Measurements from ENCODE around the gene WDR38. TPM values are rescaled to one million over a fixed set of nuclear protein-coding genes. Genes with fewer than 3 reads are reported as not detected.

Gene WDR38
- total RNA-seq, 1 donor from 2014 or later, result not detected

- Histone ChIP-seq H4K20me1 (ENCODE audit: insufficient read depth, low read length) (peaks cover 44% of the 10 kb centered on the region), H3K4me3 (ENCODE audit: insufficient read depth, low read depth, low read length) (no peak overlapping the region), H3K79me2 (ENCODE audit: insufficient read depth, low read length) (peaks cover 11% of the 10 kb centered on the region), H3K9ac (ENCODE audit: low read length) (no peak overlapping the region), H3K4me1 (ENCODE audit: insufficient read depth, low read length) (no peaks in the 10 kb centered on the region), H3K36me3 (ENCODE audit: insufficient read depth, low read length) (peaks cover 31% of the 10 kb centered on the region), H3K27me3 (ENCODE audit: insufficient read depth, low read length) (no peaks in the 10 kb centered on the region), H3K4me2 (ENCODE audit: low read length) (no peak overlapping the region), H2AFZ (ENCODE audit: low read depth, low read length) (no peak overlapping the region), H3K9me3 (ENCODE audit: insufficient read depth, low read depth, low read length) (no peaks in the 10 kb centered on the region), H3K27ac (ENCODE audit: low read depth, low read length) (no peak overlapping the region)
- no peaks in the 10 kb centered on the region for H3K4me1 Mint-ChIP-seq (ENCODE audit: low read depth, unreplicated experiment)
- DNase-seq (ENCODE audit: low read depth) (no peak), FAIRE-seq (no peak)
- H3K36me3 Mint-ChIP-seq (ENCODE audit: low read depth, unreplicated experiment), result peaks cover 14% of the 10 kb centered on the region
- no peaks in the 10 kb centered on the region for H3K9me3 Mint-ChIP-seq (ENCODE audit: unreplicated experiment)
- H3K4me3 Mint-ChIP-seq (ENCODE audit: unreplicated experiment), result no peak overlapping the region
- no peaks in the 10 kb centered on the region for H3K27me3 Mint-ChIP-seq (ENCODE audit: low read depth, unreplicated experiment)
- H3K27ac Mint-ChIP-seq (ENCODE audit: unreplicated experiment), result no peak overlapping the region
- TF ChIP-seq CTCF (IDR thresholded peaks at IDR 0.05; ENCODE audit: insufficient read depth, low read depth, low read length) (no peak), EZH2 (IDR thresholded peaks at IDR 0.05; ENCODE audit: insufficient read depth, low read length) (no peak)
Measured at GRCh38 chr9:124880501-124880900, 27.2 kb downstream of the WDR38 start.

- DNase-seq (ENCODE audit: low read depth), result no peak
- no peaks in the 10 kb centered on the region for H3K4me1 Mint-ChIP-seq (ENCODE audit: low read depth, unreplicated experiment)
- Histone ChIP-seq H3K27ac (ENCODE audit: low read depth, low read length) (no peak overlapping the region), H3K79me2 (ENCODE audit: insufficient read depth, low read length) (peaks cover 7% of the 10 kb centered on the region), H3K36me3 (ENCODE audit: insufficient read depth, low read length) (peaks cover 28% of the 10 kb centered on the region), H3K4me2 (ENCODE audit: low read length) (no peak overlapping the region), H3K4me1 (ENCODE audit: insufficient read depth, low read length) (no peaks in the 10 kb centered on the region), H3K27me3 (ENCODE audit: insufficient read depth, low read length) (no peaks in the 10 kb centered on the region), H3K9me3 (ENCODE audit: insufficient read depth, low read depth, low read length) (no peaks in the 10 kb centered on the region), H4K20me1 (ENCODE audit: insufficient read depth, low read length) (peaks cover 37% of the 10 kb centered on the region), H2AFZ (ENCODE audit: low read depth, low read length) (no peak overlapping the region), H3K4me3 (ENCODE audit: insufficient read depth, low read depth, low read length) (no peak overlapping the region), H3K9ac (ENCODE audit: low read length) (no peak overlapping the region)
- no peaks in the 10 kb centered on the region for H3K9me3 Mint-ChIP-seq (ENCODE audit: unreplicated experiment)
- no peak for TF ChIP-seq CTCF (IDR thresholded peaks at IDR 0.05; ENCODE audit: insufficient read depth, low read depth, low read length)
- no peak overlapping the region for H3K4me3 Mint-ChIP-seq (ENCODE audit: unreplicated experiment)
- H3K36me3 Mint-ChIP-seq (ENCODE audit: low read depth, unreplicated experiment), result peaks cover 18% of the 10 kb centered on the region
- no peaks in the 10 kb centered on the region for H3K27me3 Mint-ChIP-seq (ENCODE audit: low read depth, unreplicated experiment)
- no peak for FAIRE-seq
- no peak overlapping the region for H3K27ac Mint-ChIP-seq (ENCODE audit: unreplicated experiment)
Measured at GRCh38 chr9:124881138-124881743, 28.0 kb downstream of the WDR38 start.

GRCh38 chr9:124882231-124882630 lies 29.0 kb downstream of the WDR38 start:
- Histone ChIP-seq H3K4me2 (ENCODE audit: low read length) (no peak overlapping the region), H3K79me2 (ENCODE audit: insufficient read depth, low read length) (no peaks in the 10 kb centered on the region), H3K27ac (ENCODE audit: low read depth, low read length) (no peak overlapping the region), H3K9ac (ENCODE audit: low read length) (no peak overlapping the region), H2AFZ (ENCODE audit: low read depth, low read length) (no peak overlapping the region), H3K27me3 (ENCODE audit: insufficient read depth, low read length) (no peaks in the 10 kb centered on the region), H4K20me1 (ENCODE audit: insufficient read depth, low read length) (peaks cover 27% of the 10 kb centered on the region), H3K4me1 (ENCODE audit: insufficient read depth, low read length) (no peaks in the 10 kb centered on the region), H3K36me3 (ENCODE audit: insufficient read depth, low read length) (peaks cover 19% of the 10 kb centered on the region), H3K4me3 (ENCODE audit: insufficient read depth, low read depth, low read length) (no peak overlapping the region), H3K9me3 (ENCODE audit: insufficient read depth, low read depth, low read length) (no peaks in the 10 kb centered on the region)
- H3K27me3 Mint-ChIP-seq (ENCODE audit: low read depth, unreplicated experiment), result no peaks in the 10 kb centered on the region
- no peaks in the 10 kb centered on the region for H3K4me1 Mint-ChIP-seq (ENCODE audit: low read depth, unreplicated experiment)
- H3K36me3 Mint-ChIP-seq (ENCODE audit: low read depth, unreplicated experiment), result peaks cover 17% of the 10 kb centered on the region
- no peak overlapping the region for H3K4me3 Mint-ChIP-seq (ENCODE audit: unreplicated experiment)
- DNase-seq (ENCODE audit: low read depth), result no peak
- H3K9me3 Mint-ChIP-seq (ENCODE audit: unreplicated experiment), result no peaks in the 10 kb centered on the region
- H3K27ac Mint-ChIP-seq (ENCODE audit: unreplicated experiment), result no peak overlapping the region
- TF ChIP-seq CTCF (IDR thresholded peaks at IDR 0.05; ENCODE audit: insufficient read depth, low read depth, low read length), result no peak
- no peak for TF ChIP-seq EZH2 (IDR thresholded peaks at IDR 0.05; ENCODE audit: insufficient read depth, low read length)
- no peak for FAIRE-seq
